GM19455 (cell line): ENCODE results near the gene SEC14L5.

Experiments used
- ATAC-seq: cut with Tn5 transposase; IDR thresholded peaks from one replicate; pipeline ENCODE4 v1.9.1; 2021; ENCODE audit not compliant: unreplicated experiment

Gene SEC14L5

GRCh38 chr16:5008311-5008731, 50.2 kb downstream of the SEC14L5 start:
- no peak for ATAC-seq

GRCh38 chr16:5010576-5011329, 52.6 kb downstream of the SEC14L5 start:
- ATAC-seq = no peak

- no peak for ATAC-seq
These were observed 53.5 kb downstream of the SEC14L5 start for GRCh38 chr16:5011637-5012036.

GRCh38 chr16:5012887-5013286, 54.8 kb downstream of the SEC14L5 start:
- no peak for ATAC-seq

- ATAC-seq = no peak
These were observed 57.2 kb downstream of the SEC14L5 start for GRCh38 chr16:5015351-5015750.

GRCh38 chr16:5015887-5016286, 57.8 kb downstream of the SEC14L5 start:
- no peak for ATAC-seq

- ATAC-seq = no peak
These were observed 59.0 kb downstream of the SEC14L5 start for GRCh38 chr16:5016967-5017677.

GRCh38 chr16:5017678-5017969, 59.5 kb downstream of the SEC14L5 start:
- ATAC-seq = no peak

GRCh38 chr16:5018793-5019192, 60.7 kb downstream of the SEC14L5 start:
- ATAC-seq = no peak

- ATAC-seq = no peak
These were observed 61.6 kb downstream of the SEC14L5 start for GRCh38 chr16:5019775-5020174.

- ATAC-seq = no peak
These were observed 62.4 kb downstream of the SEC14L5 start for GRCh38 chr16:5020551-5020950.

GRCh38 chr16:5022521-5022920, 64.4 kb downstream of the SEC14L5 start:
- no peak for ATAC-seq

GRCh38 chr16:5024632-5025031, 66.5 kb downstream of the SEC14L5 start:
- no peak for ATAC-seq

- no peak for ATAC-seq
These were observed 67.1 kb downstream of the SEC14L5 start for GRCh38 chr16:5025171-5025632.

GRCh38 chr16:5026664-5027063, 68.5 kb downstream of the SEC14L5 start:
- no peak for ATAC-seq

GRCh38 chr16:5027086-5027485, 69.0 kb downstream of the SEC14L5 start:
- no peak for ATAC-seq

GRCh38 chr16:5027575-5028235, 69.6 kb downstream of the SEC14L5 start:
- ATAC-seq = no peak

- no peak for ATAC-seq
These were observed 70.9 kb downstream of the SEC14L5 start for GRCh38 chr16:5028950-5029475.

- ATAC-seq = no peak
These were observed 72.2 kb downstream of the SEC14L5 start for GRCh38 chr16:5030251-5030870.

- no peak for ATAC-seq
These were observed 73.5 kb downstream of the SEC14L5 start for GRCh38 chr16:5031601-5032000.

GRCh38 chr16:5032748-5033167, 74.6 kb downstream of the SEC14L5 start:
- ATAC-seq = no peak
